Peyer's patch (tissue), 4 donors: ENCODE measurements around the gene C12orf57. TPM values are rescaled to one million over a fixed set of nuclear protein-coding genes. Genes with fewer than 3 reads are reported as not detected.

Experiments used
- DNase-seq, 3 donors: peaks; one replicate each; pipeline ENCODE4 v3.0.0-alpha.2; 2017 to 2019
- H3K27ac ChIP-seq, 4 donors: fragments of 200-600 bp; sonication (generic); one replicate each; pipeline ENCODE4 v1.5.1; 2016 to 2019
- H3K27me3 ChIP-seq, 2 donors: fragments of 200-600 bp; sonication (generic); one replicate each; pipeline ENCODE4 v1.5.1; 2019
- H3K36me3 ChIP-seq, 3 donors: fragments of 200-600 bp; sonication (generic); one replicate each; pipeline ENCODE4 v1.5.1; 2016 to 2019
- H3K4me1 ChIP-seq, 4 donors: fragments of 200-600 bp; sonication (generic); one replicate each; pipeline ENCODE4 v1.5.1; 2016 to 2019
- H3K4me3 ChIP-seq, 4 donors: fragments of 200-600 bp; sonication (generic); 1 replicate in 3 of 4; 2 replicates in 1 of 4; pipeline ENCODE4 v1.5.1; 2016 to 2019; ENCODE audit warnings: mild to moderate bottlenecking in 1 of 4
- H3K9me3 ChIP-seq, 4 donors: fragments of 200-600 bp; sonication (generic); one replicate each; pipeline ENCODE4 v1.5.1; 2016 to 2019; ENCODE audit warnings: mild to moderate bottlenecking in 1 of 4
- POLR2A ChIP-seq, 2 donors: fragments of 450-650 bp; IDR thresholded peaks; one replicate each; pipeline ENCODE4 v1.5.1; 2017; ENCODE audit warnings: antibody characterized with exemption in 2 of 2, mild to moderate bottlenecking in 2 of 2, moderate library complexity in 2 of 2
- total RNA-seq, 4 donors: library from RNA; depleted of rRNA; stranded (reverse); fragments of >200 nt; gene quantifications; one replicate each; pipeline ENCODE4 v1.1.0, GENCODE V29; 2016
- TF ChIP-seq, protein P1 (sequence below), 6 experiments: fragments of 450-650 bp in 4 of 6; fragments of 200-600 bp in 2 of 6; sonication (generic) in 1 of 6; IDR thresholded peaks; one replicate each; pipeline ENCODE4 v1.5.1; 2017 to 2019; ENCODE audit warnings: antibody characterized with exemption in 6 of 6, mild to moderate bottlenecking in 3 of 6, moderate library complexity in 1 of 6

C12orf57 gene
- total RNA-seq, 4 donors from 2014 or later = 146 to 339 (median 156) TPM

DNA sequence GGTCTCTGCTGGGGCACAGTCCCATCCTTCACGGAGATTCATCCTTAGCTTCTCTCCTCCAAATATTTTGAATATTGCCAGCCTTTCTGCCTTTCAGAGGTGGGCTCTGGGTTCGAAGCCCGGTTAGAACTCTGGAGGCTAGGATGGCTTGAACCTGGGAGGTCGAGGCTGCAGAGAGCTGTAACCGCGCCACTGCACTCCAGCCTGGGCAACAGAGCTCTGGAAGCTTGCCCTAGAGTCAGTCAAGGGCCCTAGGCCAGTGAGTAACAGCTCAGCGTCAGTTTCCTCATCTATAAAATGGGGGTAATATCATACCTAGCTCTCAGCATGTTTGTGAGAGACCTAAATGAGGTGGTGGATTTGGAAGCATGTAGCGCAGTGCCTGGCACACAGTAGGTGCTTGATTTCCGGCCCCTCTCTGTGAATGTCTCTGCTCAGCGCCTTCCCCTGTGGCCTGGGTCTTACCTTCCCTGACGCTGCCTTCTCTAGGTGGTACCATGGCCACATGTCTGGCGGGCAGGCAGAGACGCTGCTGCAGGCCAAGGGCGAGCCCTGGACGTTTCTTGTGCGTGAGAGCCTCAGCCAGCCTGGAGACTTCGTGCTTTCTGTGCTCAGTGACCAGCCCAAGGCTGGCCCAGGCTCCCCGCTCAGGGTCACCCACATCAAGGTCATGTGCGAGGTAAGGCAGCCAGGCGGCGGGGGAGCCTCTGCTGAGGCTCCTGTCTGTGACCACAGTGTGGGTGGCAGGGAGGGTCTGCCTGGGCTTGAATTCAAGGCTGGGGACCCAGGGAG is 10.7 kb downstream of the C12orf57 start:
- Histone ChIP-seq H3K27ac (peak overlapping the region; percentile 56 to 89 (median 87)), H3K36me3 (peaks cover 0 to 25% (median 0%) of the 10 kb centered on the region in 3 donors), H3K9me3 (no peaks in the 10 kb centered on the region), H3K27me3 (no peaks in the 10 kb centered on the region), H3K4me1 (peaks cover 0 to 60% (median 39%) of the 10 kb centered on the region in 4 donors), H3K4me3 (peak overlapping the region in 3 of 4 donors; percentile 58 to 69 (median 60))
- TF ChIP-seq POLR2A (IDR thresholded peaks at IDR 0.05) = no peak
- TF ChIP-seq, protein P1, sequence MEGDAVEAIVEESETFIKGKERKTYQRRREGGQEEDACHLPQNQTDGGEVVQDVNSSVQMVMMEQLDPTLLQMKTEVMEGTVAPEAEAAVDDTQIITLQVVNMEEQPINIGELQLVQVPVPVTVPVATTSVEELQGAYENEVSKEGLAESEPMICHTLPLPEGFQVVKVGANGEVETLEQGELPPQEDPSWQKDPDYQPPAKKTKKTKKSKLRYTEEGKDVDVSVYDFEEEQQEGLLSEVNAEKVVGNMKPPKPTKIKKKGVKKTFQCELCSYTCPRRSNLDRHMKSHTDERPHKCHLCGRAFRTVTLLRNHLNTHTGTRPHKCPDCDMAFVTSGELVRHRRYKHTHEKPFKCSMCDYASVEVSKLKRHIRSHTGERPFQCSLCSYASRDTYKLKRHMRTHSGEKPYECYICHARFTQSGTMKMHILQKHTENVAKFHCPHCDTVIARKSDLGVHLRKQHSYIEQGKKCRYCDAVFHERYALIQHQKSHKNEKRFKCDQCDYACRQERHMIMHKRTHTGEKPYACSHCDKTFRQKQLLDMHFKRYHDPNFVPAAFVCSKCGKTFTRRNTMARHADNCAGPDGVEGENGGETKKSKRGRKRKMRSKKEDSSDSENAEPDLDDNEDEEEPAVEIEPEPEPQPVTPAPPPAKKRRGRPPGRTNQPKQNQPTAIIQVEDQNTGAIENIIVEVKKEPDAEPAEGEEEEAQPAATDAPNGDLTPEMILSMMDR (IDR thresholded peaks at IDR 0.05) = no peak
- peak in 1 of 3 donors; percentile 45 for DNase-seq

DNA sequence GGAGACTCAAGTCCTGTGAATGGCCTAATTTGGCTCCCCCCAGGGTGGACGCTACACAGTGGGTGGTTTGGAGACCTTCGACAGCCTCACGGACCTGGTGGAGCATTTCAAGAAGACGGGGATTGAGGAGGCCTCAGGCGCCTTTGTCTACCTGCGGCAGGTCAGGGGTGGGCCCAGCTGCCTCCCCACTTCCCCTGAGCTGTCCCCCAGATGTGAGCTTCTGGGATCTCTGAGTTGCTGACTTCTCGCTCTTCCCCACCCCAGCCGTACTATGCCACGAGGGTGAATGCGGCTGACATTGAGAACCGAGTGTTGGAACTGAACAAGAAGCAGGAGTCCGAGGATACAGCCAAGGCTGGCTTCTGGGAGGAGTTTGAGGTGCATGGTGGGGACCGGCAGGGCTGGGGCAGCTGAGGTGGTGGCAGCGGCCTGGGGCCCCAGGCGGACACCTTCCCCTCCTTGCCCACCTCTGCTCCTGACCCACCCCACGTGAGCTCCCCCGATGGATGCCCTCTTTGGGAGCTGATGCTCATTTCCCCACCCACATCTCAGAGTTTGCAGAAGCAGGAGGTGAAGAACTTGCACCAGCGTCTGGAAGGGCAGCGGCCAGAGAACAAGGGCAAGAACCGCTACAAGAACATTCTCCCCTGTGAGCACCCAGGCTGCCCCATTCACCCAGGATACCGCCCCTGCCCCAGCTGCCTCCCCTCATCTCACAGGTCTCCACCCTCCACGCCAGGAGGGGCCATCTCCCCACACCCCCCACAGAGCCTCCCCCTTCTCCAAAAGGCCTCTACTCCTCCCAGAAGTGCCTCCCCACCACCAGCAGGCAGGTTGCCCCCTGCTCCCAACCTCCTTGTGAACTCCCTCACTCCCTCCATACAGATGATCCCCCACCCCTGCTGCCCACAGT is 11.5 kb downstream of the C12orf57 start:
- peak in 1 of 3 donors; percentile 43 for DNase-seq
- TF ChIP-seq, protein P1 (IDR thresholded peaks at IDR 0.05) = no peak
- no peak for TF ChIP-seq POLR2A (IDR thresholded peaks at IDR 0.05)
- Histone ChIP-seq H3K4me1 (peaks cover 0 to 63% (median 47%) of the 10 kb centered on the region in 4 donors), H3K36me3 (peaks cover 0 to 25% (median 0%) of the 10 kb centered on the region in 3 donors), H3K27me3 (no peaks in the 10 kb centered on the region), H3K27ac (peak overlapping the region; percentile 47 to 89 (median 87)), H3K9me3 (no peaks in the 10 kb centered on the region), H3K4me3 (peak overlapping the region in 1 of 4 donors; percentile 69)

DNA sequence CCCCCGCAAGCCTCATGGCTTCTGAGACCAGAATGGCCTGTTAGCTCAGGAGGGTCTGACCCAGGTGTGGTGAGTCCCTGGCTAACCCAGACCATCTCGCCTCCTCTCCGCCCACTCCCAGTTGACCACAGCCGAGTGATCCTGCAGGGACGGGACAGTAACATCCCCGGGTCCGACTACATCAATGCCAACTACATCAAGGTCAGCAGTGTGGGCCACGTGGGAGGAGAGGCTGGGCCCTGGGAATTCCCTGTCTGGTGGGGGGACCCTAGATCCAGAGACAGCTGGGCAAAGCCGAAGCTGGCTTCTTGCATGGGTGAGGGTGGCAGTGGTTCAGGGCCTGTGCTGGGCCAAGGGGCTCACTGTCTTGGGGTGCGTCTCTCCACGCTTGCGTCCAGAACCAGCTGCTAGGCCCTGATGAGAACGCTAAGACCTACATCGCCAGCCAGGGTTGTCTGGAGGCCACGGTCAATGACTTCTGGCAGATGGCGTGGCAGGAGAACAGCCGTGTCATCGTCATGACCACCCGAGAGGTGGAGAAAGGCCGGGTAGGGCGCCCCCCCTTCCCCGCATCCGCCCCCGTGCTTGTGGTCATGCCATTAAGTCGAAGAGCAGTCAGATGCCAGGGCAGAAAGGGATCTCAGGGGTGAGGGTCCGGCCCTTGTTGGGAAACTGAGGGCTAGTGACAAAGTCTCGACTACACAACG is 12.4 kb downstream of the C12orf57 start:
- TF ChIP-seq POLR2A (IDR thresholded peaks at IDR 0.05) = no peak
- TF ChIP-seq, protein P1 (IDR thresholded peaks at IDR 0.05) = no peak
- peak in 2 of 3 donors; percentile 70 to 78 for DNase-seq
- Histone ChIP-seq H3K27me3 (no peaks in the 10 kb centered on the region), H3K9me3 (no peaks in the 10 kb centered on the region), H3K27ac (peak overlapping the region; percentile 19 to 89 (median 46)), H3K36me3 (peaks cover 0 to 25% (median 0%) of the 10 kb centered on the region in 3 donors), H3K4me1 (peaks cover 8 to 67% (median 53%) of the 10 kb centered on the region in 4 donors), H3K4me3 (peak overlapping the region in 1 of 4 donors; percentile 69)

DNA sequence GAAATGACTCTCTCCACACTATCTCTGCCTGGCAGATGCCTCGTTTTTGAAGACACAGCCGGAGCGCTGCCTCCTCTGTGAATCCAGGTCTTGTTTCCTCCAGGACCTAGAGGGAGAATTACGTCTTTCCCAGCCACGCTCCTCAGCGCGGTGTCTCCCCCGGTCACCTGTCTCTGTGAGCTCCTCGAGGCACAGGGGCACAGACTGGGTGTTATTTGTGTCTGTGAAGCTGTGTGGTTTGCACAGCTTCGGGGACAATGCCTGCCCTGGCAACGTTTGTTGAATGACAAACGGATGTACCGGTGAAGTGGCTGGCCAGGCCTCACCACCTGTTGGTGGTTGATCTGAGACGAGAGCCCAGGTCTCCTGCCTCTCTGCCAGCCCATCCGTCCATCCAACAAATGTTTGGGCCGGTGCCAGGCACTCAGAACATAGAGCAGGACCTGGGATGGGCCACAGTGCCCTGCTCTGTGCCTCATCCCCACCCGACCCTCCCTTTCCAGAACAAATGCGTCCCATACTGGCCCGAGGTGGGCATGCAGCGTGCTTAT is 13.4 kb downstream of the C12orf57 start:
- DNase-seq = peak in 2 of 3 donors; percentile 21 to 51
- Histone ChIP-seq H3K27me3 (no peaks in the 10 kb centered on the region), H3K36me3 (peaks cover 0 to 23% (median 0%) of the 10 kb centered on the region in 3 donors), H3K4me3 (no peak overlapping the region), H3K27ac (peak overlapping the region; percentile 6 to 100 (median 68)), H3K9me3 (no peaks in the 10 kb centered on the region), H3K4me1 (peaks cover 9 to 76% (median 63%) of the 10 kb centered on the region in 4 donors)
- no peak for TF ChIP-seq POLR2A (IDR thresholded peaks at IDR 0.05)
- TF ChIP-seq, protein P1 (IDR thresholded peaks at IDR 0.05) = no peak
